Trophoblast cell (in vitro differentiated cells and primary cell): ENCODE measurements around the gene CEP295NL. TPM values are rescaled to one million over a fixed set of nuclear protein-coding genes. Genes with fewer than 3 reads are reported as not detected.

ENCODE experiments used
- DNase-seq, 2 donors: peaks; one replicate each; pipeline ENCODE4 v3.0.0-alpha.2; 2016
- H2AFZ ChIP-seq: 2 replicates; pipeline ENCODE4 v1.6.1; 2013; ENCODE audit warnings: low read length, moderate library complexity, mild to moderate bottlenecking; ENCODE audit not compliant: insufficient read depth, poor library complexity
- H2AK5ac ChIP-seq: 2 replicates; pipeline ENCODE4 v1.6.1; 2013; ENCODE audit warnings: mild to moderate bottlenecking, low read length
- H2BK120ac ChIP-seq: 2 replicates; pipeline ENCODE4 v1.6.1; 2013; ENCODE audit warnings: low read length, mild to moderate bottlenecking, moderate library complexity; ENCODE audit not compliant: insufficient read depth, poor library complexity
- H2BK12ac ChIP-seq: 2 replicates; pipeline ENCODE4 v1.6.1; 2013; ENCODE audit warnings: mild to moderate bottlenecking, low read length, moderate library complexity
- H2BK5ac ChIP-seq: 2 replicates; pipeline ENCODE4 v1.6.1; 2013; ENCODE audit warnings: low read length, low read depth, moderate library complexity, mild to moderate bottlenecking; ENCODE audit not compliant: poor library complexity
- H3K14ac ChIP-seq: 2 replicates; pipeline ENCODE4 v1.6.1; 2013; ENCODE audit warnings: mild to moderate bottlenecking, low read length
- H3K18ac ChIP-seq: 2 replicates; pipeline ENCODE4 v1.6.1; 2013; ENCODE audit warnings: mild to moderate bottlenecking, low read length
- H3K23ac ChIP-seq: 2 replicates; pipeline ENCODE4 v1.6.1; 2013; ENCODE audit warnings: low read length
- H3K27ac ChIP-seq: 2 replicates; pipeline ENCODE4 v1.5.1; 2013; ENCODE audit warnings: low read depth, mild to moderate bottlenecking, inconsistent platforms, low read length, moderate library complexity
- H3K27me3 ChIP-seq: 2 replicates; pipeline ENCODE4 v1.6.1; 2013; ENCODE audit warnings: inconsistent platforms, mild to moderate bottlenecking, low read length, moderate library complexity; ENCODE audit not compliant: insufficient read depth
- H3K36me3 ChIP-seq, 2 experiments: 1 replicate in 1 of 2; 2 replicates in 1 of 2; pipeline ENCODE4 v1.6.1; 2013; ENCODE audit warnings: low read length in 2 of 2, mild to moderate bottlenecking in 2 of 2, moderate library complexity in 1 of 2; ENCODE audit not compliant: insufficient read depth in 2 of 2, control insufficient read depth in 1 of 2
- H3K4ac ChIP-seq: 2 replicates; pipeline ENCODE4 v1.6.1; 2013; ENCODE audit warnings: low read depth, mild to moderate bottlenecking, low read length, moderate library complexity
- H3K4me1 ChIP-seq, 2 experiments: 1 replicate in 1 of 2; 2 replicates in 1 of 2; pipeline ENCODE4 v1.6.1; 2013; ENCODE audit warnings: low read length in 2 of 2, mild to moderate bottlenecking in 2 of 2, moderate library complexity in 1 of 2; ENCODE audit not compliant: insufficient read depth in 2 of 2, control insufficient read depth in 1 of 2
- H3K4me2 ChIP-seq: 2 replicates; pipeline ENCODE4 v1.6.1; 2013; ENCODE audit warnings: inconsistent platforms, mild to moderate bottlenecking, low read length, moderate library complexity
- H3K4me3 ChIP-seq: 2 replicates; pipeline ENCODE4 v1.5.1; 2013; ENCODE audit warnings: mild to moderate bottlenecking, low read depth, low read length, inconsistent platforms
- H3K79me1 ChIP-seq: one replicate; pipeline ENCODE4 v1.6.1; 2013; ENCODE audit warnings: low read length
- H3K79me2 ChIP-seq: 2 replicates; pipeline ENCODE4 v1.6.1; 2013; ENCODE audit warnings: low read length, mild to moderate bottlenecking; ENCODE audit not compliant: control insufficient read depth, insufficient read depth, poor library complexity
- H3K9ac ChIP-seq: 2 replicates; pipeline ENCODE4 v1.6.1; 2013; ENCODE audit warnings: mild to moderate bottlenecking, low read length
- H3K9me3 ChIP-seq: 2 replicates; pipeline ENCODE4 v1.6.1; 2013; ENCODE audit warnings: low read depth, mild to moderate bottlenecking, control low read depth, inconsistent platforms, low read length; ENCODE audit not compliant: insufficient read depth
- H4K12ac ChIP-seq: 2 replicates; pipeline ENCODE4 v1.6.1; 2013; ENCODE audit warnings: low read depth, mild to moderate bottlenecking, low read length, moderate library complexity
- H4K8ac ChIP-seq: 2 replicates; pipeline ENCODE4 v1.6.1; 2013; ENCODE audit warnings: low read depth, mild to moderate bottlenecking, low read length, moderate library complexity
- H4K91ac ChIP-seq: one replicate; pipeline ENCODE4 v1.6.1; 2013; ENCODE audit warnings: low read depth, mild to moderate bottlenecking, low read length, moderate library complexity
- WGBS: extraction: QIAGEN DNeasy Blood & Tissue Kit; methylation state at CpG from one replicate; pipeline ENCODE4 v1.1.7; 2013; ENCODE audit warnings: missing lambda C conversion rate; ENCODE audit not compliant: insufficient read length, insufficient coverage; ENCODE audit errors: extremely low coverage; 5-methylcytosine and 5-hydroxymethylcytosine counted together
- polyA plus RNA-seq: library from polyadenylated mRNA; stranded (reverse); fragments of 200-250 nt; gene quantifications from 2 replicates; pipeline ENCODE4 v1.2.3, GENCODE V29; 2013

Gene CEP295NL
- polyA plus RNA-seq = 0.18 and 0.19 TPM in 2 replicates

GRCh38 chr17:78903101-78903779, at the start of gene CEP295NL:
TSS of gene CEP295NL (minus strand) at chr17:78903201. CDS start at chr17:78901828, 1,373 bp downstream.
- peaks cover 1% of the 10 kb centered on the region for H3K79me2 ChIP-seq
- no peaks in the 10 kb centered on the region for H3K9me3 ChIP-seq
- H2BK12ac ChIP-seq = no peak within 1 kb of the TSS
- no peak within 1 kb of the TSS for H3K4ac ChIP-seq
- no peak within 1 kb of the TSS for H3K27ac ChIP-seq
- no peak within 1 kb of the TSS for H3K18ac ChIP-seq
- no peak within 1 kb of the TSS for H2AFZ ChIP-seq
- no peak within 1 kb of the TSS for H3K14ac ChIP-seq
- peak; percentile 80 for DNase-seq
- H3K79me1 ChIP-seq = peaks cover 4% of the 10 kb centered on the region
- H4K12ac ChIP-seq = no peak within 1 kb of the TSS
- H3K9ac ChIP-seq = no peak within 1 kb of the TSS
- H2AK5ac ChIP-seq = no peak within 1 kb of the TSS
- WGBS = no CpG with 5 or more reads among the region's 17 CpGs
- H3K27me3 ChIP-seq = no peaks in the 10 kb centered on the region
- no peak within 1 kb of the TSS for H2BK120ac ChIP-seq
- no peak within 1 kb of the TSS for H4K8ac ChIP-seq
- peaks cover 0 to 3% of the 10 kb centered on the region in 2 experiments for H3K36me3 ChIP-seq
- H4K91ac ChIP-seq = no peak within 1 kb of the TSS
- no peak within 1 kb of the TSS for H3K23ac ChIP-seq
- no peak within 1 kb of the TSS for H2BK5ac ChIP-seq
- peaks cover 12 to 15% of the 10 kb centered on the region in 2 experiments for H3K4me1 ChIP-seq
- no peak within 1 kb of the TSS for H3K4me2 ChIP-seq
- H3K4me3 ChIP-seq = no peak within 1 kb of the TSS

- DNase-seq = no peak
- Histone ChIP-seq H3K36me3 (no peaks in the 10 kb centered on the region), H2BK12ac (peak overlapping the region; percentile 29), H3K79me1 (peaks cover 12% of the 10 kb centered on the region), H2AK5ac (peak overlapping the region; percentile 66), H3K79me2 (peaks cover 2% of the 10 kb centered on the region), H3K4me1 (peaks cover 17 to 20% of the 10 kb centered on the region in 2 experiments), H4K8ac (no peak overlapping the region), H3K18ac (no peak overlapping the region), H3K27me3 (no peaks in the 10 kb centered on the region), H2BK120ac (peak overlapping the region; percentile 4), H3K9ac (no peak overlapping the region), H3K23ac (no peak overlapping the region), H4K91ac (no peak overlapping the region), H3K4me2 (no peak overlapping the region), H4K12ac (no peak overlapping the region), H3K9me3 (peaks cover 6% of the 10 kb centered on the region), H3K4ac (no peak overlapping the region), H3K27ac (no peak overlapping the region), H2AFZ (no peak overlapping the region), H3K14ac (peak overlapping the region; percentile 29), H2BK5ac (no peak overlapping the region), H3K4me3 (no peak overlapping the region)
- WGBS = no CpG with 5 or more reads among the region's 10 CpGs
Measured at GRCh38 chr17:78952706-78953105, 49.7 kb upstream of the CEP295NL start.

- WGBS = no CpG with 5 or more reads among the region's 12 CpGs
- H3K4me2 ChIP-seq = no peak overlapping the region
- H2AFZ ChIP-seq = no peak overlapping the region
- H4K8ac ChIP-seq = no peak overlapping the region
- peaks cover 6% of the 10 kb centered on the region for H3K9me3 ChIP-seq
- no peaks in the 10 kb centered on the region for H3K36me3 ChIP-seq
- peaks cover 8% of the 10 kb centered on the region for H3K79me1 ChIP-seq
- H2BK5ac ChIP-seq = no peak overlapping the region
- H3K27ac ChIP-seq = no peak overlapping the region
- H3K27me3 ChIP-seq = no peaks in the 10 kb centered on the region
- DNase-seq = no peak
- H2BK12ac ChIP-seq = no peak overlapping the region
- no peak overlapping the region for H2AK5ac ChIP-seq
- H3K18ac ChIP-seq = no peak overlapping the region
- H2BK120ac ChIP-seq = no peak overlapping the region
- no peak overlapping the region for H3K23ac ChIP-seq
- H4K12ac ChIP-seq = no peak overlapping the region
- H3K4me3 ChIP-seq = no peak overlapping the region
- no peak overlapping the region for H3K4ac ChIP-seq
- peaks cover 2% of the 10 kb centered on the region for H3K79me2 ChIP-seq
- no peak overlapping the region for H3K14ac ChIP-seq
- no peak overlapping the region for H3K9ac ChIP-seq
- H4K91ac ChIP-seq = no peak overlapping the region
- H3K4me1 ChIP-seq = peaks cover 13 to 14% of the 10 kb centered on the region in 2 experiments
Measured at GRCh38 chr17:78951967-78952551, 49.1 kb upstream of the CEP295NL start.

- no peak overlapping the region for H4K91ac ChIP-seq
- no peak overlapping the region for H2AK5ac ChIP-seq
- no peak overlapping the region for H4K8ac ChIP-seq
- peaks cover 2% of the 10 kb centered on the region for H3K79me1 ChIP-seq
- H2AFZ ChIP-seq = no peak overlapping the region
- H3K4me2 ChIP-seq = no peak overlapping the region
- DNase-seq = no peak
- no peak overlapping the region for H3K4ac ChIP-seq
- H2BK12ac ChIP-seq = no peak overlapping the region
- no peak overlapping the region for H4K12ac ChIP-seq
- no peaks in the 10 kb centered on the region for H3K27me3 ChIP-seq
- no peak overlapping the region for H3K14ac ChIP-seq
- H3K4me1 ChIP-seq = peaks cover 3% of the 10 kb centered on the region in 2 experiments
- no peak overlapping the region for H3K18ac ChIP-seq
- H3K9me3 ChIP-seq = peaks cover 6% of the 10 kb centered on the region
- peaks cover 2% of the 10 kb centered on the region for H3K79me2 ChIP-seq
- no peak overlapping the region for H3K4me3 ChIP-seq
- WGBS = no CpG with 5 or more reads among the region's 2 CpGs
- no peak overlapping the region for H3K9ac ChIP-seq
- H3K36me3 ChIP-seq = no peaks in the 10 kb centered on the region
- no peak overlapping the region for H3K27ac ChIP-seq
- no peak overlapping the region for H3K23ac ChIP-seq
- H2BK120ac ChIP-seq = no peak overlapping the region
- no peak overlapping the region for H2BK5ac ChIP-seq
Measured at GRCh38 chr17:78950870-78951269, 47.9 kb upstream of the CEP295NL start.
